ENCODE measurements around the gene MYRIP. TPM values are rescaled to one million over a fixed set of nuclear protein-coding genes. Genes with fewer than 3 reads are reported as not detected.

Gene MYRIP
- polyA plus RNA-seq, 1 of the 3 experiments (the other 2 are of a cell fraction), result 1.2 TPM

GRCh38 chr3:39978308-39978707 is 168.9 kb downstream of the MYRIP start:
- CTCF ChIA-PET, result no interaction called here
- no peak for DNase-seq
- Histone ChIP-seq H2AFZ (ENCODE audit: low read depth) (no peak overlapping the region), H3K4me3 (ENCODE audit: low read depth in 2 of 2, low read length in 1 of 2) (no peak overlapping the region), H3K36me3 (replicated peaks in 1 of 2; ENCODE audit: control insufficient read depth in 1 of 2, insufficient read depth in 2 of 2, low read length in 1 of 2) (no peaks in the 10 kb centered on the region), H3K9me2 (no peaks in the 10 kb centered on the region), H3K79me2 (ENCODE audit: insufficient read depth) (no peaks in the 10 kb centered on the region), H3K9ac (no peak overlapping the region), H3K4me2 (no peak overlapping the region), H3K9me3 (no peaks in the 10 kb centered on the region), H3F3A (replicated peaks; ENCODE audit: insufficient read depth) (no peaks in the 10 kb centered on the region), H4K20me1 (ENCODE audit: insufficient read depth) (no peaks in the 10 kb centered on the region), H3K27ac (ENCODE audit: low read depth in 2 of 2, low read length in 1 of 2) (no peak overlapping the region), H3K4me1 (ENCODE audit: control insufficient read depth in 1 of 2, insufficient read depth in 2 of 2, low read depth in 1 of 2, low read length in 1 of 2) (peaks cover 0 to 9% of the 10 kb centered on the region in 2 experiments; a peak in 2 of 4 replicates), H3K27me3 (ENCODE audit: insufficient read depth) (no peaks in the 10 kb centered on the region)
- WGBS (ENCODE audit: low lambda C conversion rate), result 49% methylated on average over 3 of the region's 3 CpGs
- POLR2A ChIA-PET, result no interaction called here
- TF ChIP-seq USF2 (IDR thresholded peaks at IDR 0.05; ENCODE audit: borderline replicate concordance, low read depth, low read length) (no peak), SIN3A (IDR thresholded peaks at IDR 0.05; ENCODE audit: borderline replicate concordance, low read depth, low read length) (no peak), NFIC (IDR thresholded peaks at IDR 0.05; ENCODE audit: borderline replicate concordance) (no peak), ZBTB33 (IDR thresholded peaks at IDR 0.05; ENCODE audit: borderline replicate concordance, low read depth) (no peak), USF1 (IDR thresholded peaks at IDR 0.05; ENCODE audit: borderline replicate concordance, low read depth) (no peak), TAF1 (IDR thresholded peaks at IDR 0.05; ENCODE audit: borderline replicate concordance, low read depth, low read length) (no peak), RFX5 (IDR thresholded peaks at IDR 0.05; ENCODE audit: low read length) (no peak), RXRA (IDR thresholded peaks at IDR 0.05; ENCODE audit: borderline replicate concordance, low read depth) (no peak), RAD21 (IDR thresholded peaks at IDR 0.05; ENCODE audit: low read length) (no peak), GABPA (IDR thresholded peaks at IDR 0.05; ENCODE audit: low read depth) (no peak), PBX3 (IDR thresholded peaks at IDR 0.05) (no peak), CTCF (IDR thresholded peaks at IDR 0.05) (no peak), REST (IDR thresholded peaks at IDR 0.05; ENCODE audit: low read depth, low read length) (no peak), FOSL2 (IDR thresholded peaks at IDR 0.05; ENCODE audit: borderline replicate concordance, low read depth) (no peak), POLR2AphosphoS5 (IDR thresholded peaks at IDR 0.05; ENCODE audit: low read depth, low read length) (no peak)

All from SK-N-SH (cell line).